ENCODE data around the gene ZSWIM9. TPM values are rescaled to one million over a fixed set of nuclear protein-coding genes. Genes with fewer than 3 reads are reported as not detected.

ZSWIM9 gene
- total and polyA plus RNA-seq, 8 donors: 1.3 to 28.0 (median 3.8) TPM

DNA sequence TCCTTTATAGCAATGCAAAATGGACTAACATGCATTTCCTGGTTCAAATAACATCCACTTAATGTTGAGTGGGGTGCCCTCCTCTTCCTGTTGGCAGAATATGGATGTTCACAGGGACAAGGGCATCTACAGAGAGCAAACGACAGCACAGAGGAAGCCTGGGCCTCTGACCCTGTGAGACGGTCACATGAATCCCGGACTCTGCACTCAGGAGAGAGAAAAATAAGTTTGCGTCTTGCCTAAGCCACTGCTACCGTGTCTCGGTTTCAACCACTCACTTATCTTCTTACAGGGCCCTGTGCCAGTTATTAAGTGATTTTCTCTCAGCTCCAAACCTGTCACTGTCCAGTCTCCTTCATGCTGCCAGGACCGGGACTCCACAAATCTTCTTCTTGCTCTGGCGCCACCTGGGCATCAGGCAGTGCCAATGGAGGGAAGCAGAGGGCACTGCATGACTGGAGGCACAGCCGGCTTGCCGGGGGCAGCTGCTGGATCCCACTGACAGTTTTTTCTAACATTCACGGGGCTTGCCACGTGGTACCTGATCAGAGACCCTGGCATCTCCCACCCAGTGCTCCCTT is 12.2 kb upstream of the ZSWIM9 start:
- H3K4me1 ChIP-seq: no peaks in the 10 kb centered on the region
- TF ChIP-seq EP300 (IDR thresholded peaks at IDR 0.05) (no peak), POLR2AphosphoS5 (IDR thresholded peaks at IDR 0.05) (no peak)
- no peaks in the 10 kb centered on the region for H3K27me3 ChIP-seq
- 88 to 92% (median 89%) methylated on average over 10 to 12 of the region's 12 CpGs for WGBS, 5 donors
- H3K27ac ChIP-seq: no peak overlapping the region
- peaks cover 0 to 67% (median 57%) of the 10 kb centered on the region in 4 donors for H3K36me3 ChIP-seq
- no peak overlapping the region for H3K4me3 ChIP-seq
- intact Hi-C loops (cut with DNase I; ENCODE audit: low total_unique reads): loop anchor here (10.0 kb wide), 1 partner anchor 193 kb away; no protein-coding TSS in a partner anchor
- DNase-seq: no peak
- H3K9me3 ChIP-seq: no peaks in the 10 kb centered on the region

GRCh38 chr19:48168689-48169088 is 1.8 kb upstream of the ZSWIM9 start:
- no peak overlapping the region for H3K4me3 ChIP-seq
- no peaks in the 10 kb centered on the region for H3K9me3 ChIP-seq
- intact Hi-C loops (cut with DNase I; ENCODE audit: low total_unique reads): no loop called here
- H3K27me3 ChIP-seq: no peaks in the 10 kb centered on the region
- H3K27ac ChIP-seq: peak overlapping the region in 1 of 5 donors; percentile 93
- peaks cover 6 to 26% (median 21%) of the 10 kb centered on the region in 4 donors for H3K4me1 ChIP-seq
- DNase-seq: no peak
- TF ChIP-seq POLR2A (IDR thresholded peaks at IDR 0.05) (no peak), POLR2AphosphoS5 (IDR thresholded peaks at IDR 0.05) (no peak), EP300 (IDR thresholded peaks at IDR 0.05) (no peak)
- TF ChIP-seq, protein P1, sequence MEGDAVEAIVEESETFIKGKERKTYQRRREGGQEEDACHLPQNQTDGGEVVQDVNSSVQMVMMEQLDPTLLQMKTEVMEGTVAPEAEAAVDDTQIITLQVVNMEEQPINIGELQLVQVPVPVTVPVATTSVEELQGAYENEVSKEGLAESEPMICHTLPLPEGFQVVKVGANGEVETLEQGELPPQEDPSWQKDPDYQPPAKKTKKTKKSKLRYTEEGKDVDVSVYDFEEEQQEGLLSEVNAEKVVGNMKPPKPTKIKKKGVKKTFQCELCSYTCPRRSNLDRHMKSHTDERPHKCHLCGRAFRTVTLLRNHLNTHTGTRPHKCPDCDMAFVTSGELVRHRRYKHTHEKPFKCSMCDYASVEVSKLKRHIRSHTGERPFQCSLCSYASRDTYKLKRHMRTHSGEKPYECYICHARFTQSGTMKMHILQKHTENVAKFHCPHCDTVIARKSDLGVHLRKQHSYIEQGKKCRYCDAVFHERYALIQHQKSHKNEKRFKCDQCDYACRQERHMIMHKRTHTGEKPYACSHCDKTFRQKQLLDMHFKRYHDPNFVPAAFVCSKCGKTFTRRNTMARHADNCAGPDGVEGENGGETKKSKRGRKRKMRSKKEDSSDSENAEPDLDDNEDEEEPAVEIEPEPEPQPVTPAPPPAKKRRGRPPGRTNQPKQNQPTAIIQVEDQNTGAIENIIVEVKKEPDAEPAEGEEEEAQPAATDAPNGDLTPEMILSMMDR (IDR thresholded peaks at IDR 0.05): no peak
- 74 to 89% (median 88%) methylated on average over 5 of the region's 5 CpGs for WGBS, 5 donors
- peaks cover 0 to 29% (median 26%) of the 10 kb centered on the region in 4 donors for H3K36me3 ChIP-seq

GRCh38 chr19:48169578-48169938 is 922 bp upstream of the ZSWIM9 start:
- intact Hi-C loops (cut with DNase I; ENCODE audit: low total_unique reads): no loop called here
- H3K4me1 ChIP-seq: peaks cover 6 to 26% (median 21%) of the 10 kb centered on the region in 4 donors
- no peak for TF ChIP-seq EP300 (IDR thresholded peaks at IDR 0.05)
- TF ChIP-seq POLR2AphosphoS5 (IDR thresholded peaks at IDR 0.05): no peak
- TF ChIP-seq, protein P1 (IDR thresholded peaks at IDR 0.05): no peak
- TF ChIP-seq POLR2A (IDR thresholded peaks at IDR 0.05): no peak

GRCh38 chr19:48170817-48171347 is 402 bp downstream of the ZSWIM9 start:
- DNase-seq: no peak
- Histone ChIP-seq H3K9me3 (no peaks in the 10 kb centered on the region), H3K27ac (peak overlapping the region; percentile 93 to 97 (median 95)), H3K27me3 (no peaks in the 10 kb centered on the region), H3K4me3 (peak overlapping the region; percentile 70 to 87 (median 78)), H3K4me1 (peaks cover 6 to 26% (median 21%) of the 10 kb centered on the region in 4 donors), H3K36me3 (peaks cover 4 to 42% (median 33%) of the 10 kb centered on the region in 4 donors)
- intact Hi-C loops (cut with DNase I; ENCODE audit: low total_unique reads): no loop called here
- TF ChIP-seq POLR2AphosphoS5 (IDR thresholded peaks at IDR 0.05) (no peak), EP300 (IDR thresholded peaks at IDR 0.05) (no peak), POLR2A (IDR thresholded peaks at IDR 0.05) (no peak)
- TF ChIP-seq, protein P1 (IDR thresholded peaks at IDR 0.05): no peak
- 1 to 3% (median 1%) methylated on average over 20 to 21 of the region's 21 CpGs for WGBS, 5 donors

More at GRCh38 chr19:48169578-48169938, 922 bp upstream of the ZSWIM9 start:
- peak; percentile 90 to 91 for DNase-seq
- Histone ChIP-seq H3K27me3 (no peaks in the 10 kb centered on the region), H3K27ac (peak overlapping the region; percentile 61 to 97 (median 94)), H3K9me3 (no peaks in the 10 kb centered on the region), H3K4me3 (peak overlapping the region; percentile 70 to 87 (median 78)), H3K36me3 (peaks cover 4 to 32% (median 29%) of the 10 kb centered on the region in 4 donors)
- WGBS, 5 donors: 0 to 7% (median 2%) methylated on average over 9 to 15 of the region's 15 CpGs
